ENCODE data around the gene NCF4.

Gene NCF4

DNA sequence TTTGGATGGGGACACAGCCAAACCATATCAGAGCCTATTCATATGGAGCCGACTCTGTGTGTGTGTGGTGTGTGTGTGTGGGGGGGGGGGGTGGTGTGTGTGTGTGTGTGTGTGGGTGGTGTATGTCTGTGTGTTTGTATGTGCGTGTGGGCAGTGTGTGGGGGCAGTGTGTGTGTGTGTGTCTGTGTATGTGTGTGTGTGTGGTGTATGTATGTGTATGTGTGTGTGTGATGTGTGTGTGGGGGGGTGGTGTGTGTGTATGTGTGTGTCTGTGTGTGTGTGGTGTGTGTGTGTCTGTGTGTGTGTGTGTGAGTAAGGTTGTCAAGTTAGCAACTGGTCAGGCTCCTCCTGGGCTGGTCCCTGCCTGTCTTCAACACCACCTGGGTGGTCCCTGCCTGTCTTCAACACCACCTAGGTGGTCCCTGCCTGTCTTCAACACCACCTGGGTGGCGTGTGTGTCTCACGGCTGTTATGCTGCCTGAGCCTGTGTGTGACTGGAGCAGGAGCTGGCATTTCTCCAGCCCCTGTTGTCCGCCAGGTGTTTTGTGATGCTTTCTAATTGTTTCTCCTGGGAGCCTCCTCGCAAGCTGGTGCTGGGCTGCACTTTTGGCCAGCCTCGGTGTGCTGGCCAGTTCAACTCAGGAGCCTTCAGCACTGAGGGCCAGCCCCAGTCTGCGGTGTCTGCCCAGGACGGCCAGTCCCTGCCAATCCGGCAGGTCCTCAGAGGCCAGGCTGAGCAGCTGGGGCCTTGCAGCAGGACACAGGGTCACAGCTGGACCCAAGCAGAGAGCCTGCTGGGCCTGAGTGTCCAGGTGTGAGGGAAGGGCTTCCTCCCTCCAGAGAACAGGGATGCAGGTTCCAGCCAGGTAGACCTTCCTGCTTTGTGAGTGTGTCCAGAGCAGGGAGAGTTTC, 22.4 kb upstream of the NCF4 start:
- no peak for DNase-seq

DNA sequence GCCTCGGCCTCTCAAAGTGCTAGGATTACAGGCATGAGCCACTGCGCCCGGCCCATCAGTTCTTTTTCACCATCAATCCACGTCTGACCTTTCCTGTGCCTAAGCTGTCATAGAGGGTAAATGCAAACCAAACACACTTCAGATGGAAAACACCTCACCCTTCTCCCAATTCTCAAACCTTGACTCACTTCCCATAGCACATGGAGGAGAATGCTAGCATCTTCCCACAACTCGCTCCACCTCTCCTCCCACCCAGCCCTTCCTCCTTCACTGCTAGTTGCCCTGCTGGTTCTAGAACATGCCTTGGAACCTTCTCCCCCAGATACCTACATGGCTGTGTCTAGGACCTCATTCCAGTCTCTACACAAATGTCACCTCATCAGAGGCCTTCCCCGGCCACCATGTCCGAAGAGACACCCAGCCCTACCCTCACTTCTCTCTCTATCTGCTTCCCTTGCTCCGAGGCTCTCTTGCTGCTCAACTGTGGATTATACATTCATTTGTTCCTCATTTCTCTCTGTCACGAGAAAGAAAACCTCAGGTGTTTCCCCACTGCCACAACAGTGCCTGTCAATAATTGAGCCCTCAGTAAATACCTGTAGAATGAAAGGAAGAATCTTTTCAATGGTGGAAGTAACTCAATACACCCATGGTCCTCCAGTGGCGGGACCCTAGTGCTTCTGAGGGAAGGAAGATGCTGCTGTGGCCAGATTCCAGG, 21.3 kb upstream of the NCF4 start:
- DNase-seq: no peak

DNA sequence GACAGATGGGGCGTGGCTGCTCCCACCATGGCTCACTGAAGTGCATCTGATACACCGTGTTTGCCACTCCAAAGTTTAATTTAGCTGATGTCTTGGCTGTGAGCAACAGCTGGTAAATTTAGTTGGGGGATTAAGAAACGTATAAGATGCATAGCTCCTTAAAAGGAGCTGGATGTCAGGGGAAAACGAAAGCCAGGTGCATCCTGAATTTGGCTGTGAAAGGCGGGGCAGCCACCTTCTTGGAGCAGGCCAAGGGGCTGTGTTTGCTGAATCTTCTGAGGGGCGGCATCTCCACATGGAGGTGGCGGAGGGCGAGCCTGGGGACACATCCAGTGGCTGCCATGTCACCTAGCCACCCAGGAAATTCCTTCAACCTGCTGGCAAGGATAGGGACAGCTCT, 20.7 kb upstream of the NCF4 start:
- no peak for DNase-seq

- DNase-seq: no peak
These were observed 14.5 kb upstream of the NCF4 start for GRCh38 chr22:36846271-36846670.

- no peak for DNase-seq
These were observed 13.9 kb upstream of the NCF4 start for GRCh38 chr22:36846949-36847348.

DNA sequence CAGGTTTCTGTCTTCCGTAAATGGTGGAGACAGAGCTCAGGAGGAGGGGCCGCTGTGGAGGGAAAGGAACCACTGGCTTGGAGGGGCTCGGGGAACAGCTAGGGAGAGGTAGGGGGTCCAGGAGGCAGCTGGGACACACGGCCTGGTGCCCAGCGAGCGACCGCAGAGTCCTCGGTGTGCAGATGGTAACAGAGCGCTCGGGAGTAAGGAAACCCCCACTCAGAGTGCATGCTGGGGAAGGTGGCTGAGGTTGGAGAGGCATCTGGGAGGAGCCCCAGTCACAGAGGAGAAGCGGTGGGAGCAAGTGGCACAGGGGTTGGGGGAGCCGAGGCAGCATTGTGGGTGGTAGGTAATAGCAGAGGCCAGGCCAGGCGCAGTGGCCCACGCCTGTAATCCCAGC, 10.8 kb upstream of the NCF4 start:
- DNase-seq: no peak

- DNase-seq: no peak
These were observed 10.1 kb upstream of the NCF4 start for GRCh38 chr22:36850682-36851081.

DNA sequence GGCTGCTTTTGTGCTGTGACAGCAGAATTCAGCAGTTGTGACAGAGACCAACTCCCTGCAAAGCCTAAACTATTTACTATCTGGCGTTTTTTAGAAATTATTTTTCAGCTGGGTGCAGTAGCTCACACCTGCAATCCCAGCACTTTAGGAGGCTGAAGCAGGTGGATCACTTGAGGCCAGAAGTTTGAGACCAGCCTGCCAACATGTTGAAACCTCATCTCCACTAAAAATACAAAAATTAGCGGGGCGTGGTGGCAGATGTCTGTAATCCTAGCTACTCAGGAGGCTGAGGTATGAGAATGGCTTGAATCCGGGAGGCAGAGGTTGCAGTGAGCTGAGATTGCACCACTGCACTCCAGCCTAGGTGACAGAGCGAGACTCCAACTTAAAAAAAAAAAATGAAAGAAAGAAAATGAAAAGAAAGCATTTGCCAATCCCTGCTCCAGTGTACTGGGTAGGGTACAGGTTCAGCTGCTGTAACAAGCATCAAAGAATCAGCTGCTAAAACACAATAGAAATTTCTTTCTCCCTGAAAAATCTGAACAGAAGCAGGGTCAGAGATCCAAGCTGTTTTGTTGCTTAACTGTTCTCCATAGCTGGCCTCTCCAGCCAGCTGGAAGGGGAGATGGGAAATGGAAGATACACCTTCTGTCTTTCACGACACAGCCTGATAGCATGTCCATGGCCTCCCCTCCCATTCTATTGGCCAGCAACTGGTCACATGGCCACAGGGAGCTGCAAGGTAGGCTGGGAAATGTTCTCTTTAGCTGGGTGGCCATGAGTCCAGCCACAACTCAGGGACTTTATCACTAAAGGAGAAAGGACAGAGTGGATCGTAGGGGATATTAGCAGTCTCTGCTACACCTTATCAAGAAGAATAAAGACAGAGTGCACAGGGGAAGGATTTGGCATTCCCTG, 8.5 kb upstream of the NCF4 start:
- no peak for DNase-seq

- peak; percentile 60 for DNase-seq
These were observed 7.3 kb upstream of the NCF4 start for GRCh38 chr22:36853407-36854099.

- no peak for DNase-seq
These were observed 5.3 kb upstream of the NCF4 start for GRCh38 chr22:36855478-36855877.

DNA sequence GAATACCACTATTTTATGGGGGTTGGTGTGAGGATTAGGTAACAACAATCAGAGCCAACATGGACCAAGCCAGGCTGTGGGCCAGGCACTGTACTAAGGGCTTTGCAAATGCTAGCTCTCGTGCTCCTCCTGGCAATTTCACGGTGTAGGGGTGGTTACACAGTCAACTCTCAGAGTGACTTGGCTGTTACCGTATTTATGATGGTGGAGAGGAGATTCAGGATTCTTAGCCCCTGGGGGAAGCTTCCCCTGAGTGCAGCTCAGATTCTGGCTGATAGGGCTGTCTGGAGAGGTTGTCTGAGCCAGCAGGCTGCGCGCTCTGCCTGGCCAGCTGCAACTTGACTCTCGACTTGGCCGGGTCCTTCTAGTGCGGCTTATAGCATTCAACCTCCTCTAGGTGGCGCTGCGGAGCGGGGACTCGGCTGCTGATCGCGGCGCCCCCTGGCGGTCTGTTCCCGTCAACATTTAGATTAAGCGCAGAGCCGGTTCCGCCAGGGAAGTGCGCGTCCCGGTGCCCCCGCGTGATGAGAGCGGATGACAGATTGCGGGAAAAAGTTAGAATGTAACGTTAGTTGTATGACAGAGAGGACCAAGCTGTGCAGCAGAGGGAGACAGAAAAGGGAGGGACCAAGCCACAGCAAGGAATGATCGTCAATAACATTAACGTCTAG, 4.5 kb upstream of the NCF4 start:
- DNase-seq: peak; percentile 72

GRCh38 chr22:36856792-36857135, 4.0 kb upstream of the NCF4 start:
- DNase-seq: no peak

- no peak for DNase-seq
These were observed 2.6 kb upstream of the NCF4 start for GRCh38 chr22:36858156-36858555.

- DNase-seq: peak; percentile 30
These were observed 1.8 kb upstream of the NCF4 start for GRCh38 chr22:36858966-36859365.

DNA sequence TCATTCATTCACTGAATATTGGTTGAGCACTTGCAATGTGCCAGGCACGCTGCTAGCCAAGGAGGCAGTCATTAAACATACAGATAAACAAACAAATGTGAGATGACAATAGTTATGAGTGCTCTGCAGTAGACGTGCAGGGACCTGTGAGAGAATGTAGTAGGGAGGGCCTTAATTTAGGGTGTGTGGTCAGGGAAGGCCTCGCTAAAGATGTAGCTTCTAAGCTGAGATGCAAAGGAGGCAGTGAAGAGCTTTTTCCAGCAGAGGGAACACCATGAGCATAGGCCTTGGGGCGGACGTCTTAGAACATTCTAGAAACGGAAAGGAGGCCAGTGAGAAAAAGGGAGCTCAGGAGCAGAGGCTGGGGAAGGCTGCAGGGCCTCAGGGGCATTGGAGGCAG, 789 bp upstream of the NCF4 start:
- DNase-seq: peak; percentile 12

DNA sequence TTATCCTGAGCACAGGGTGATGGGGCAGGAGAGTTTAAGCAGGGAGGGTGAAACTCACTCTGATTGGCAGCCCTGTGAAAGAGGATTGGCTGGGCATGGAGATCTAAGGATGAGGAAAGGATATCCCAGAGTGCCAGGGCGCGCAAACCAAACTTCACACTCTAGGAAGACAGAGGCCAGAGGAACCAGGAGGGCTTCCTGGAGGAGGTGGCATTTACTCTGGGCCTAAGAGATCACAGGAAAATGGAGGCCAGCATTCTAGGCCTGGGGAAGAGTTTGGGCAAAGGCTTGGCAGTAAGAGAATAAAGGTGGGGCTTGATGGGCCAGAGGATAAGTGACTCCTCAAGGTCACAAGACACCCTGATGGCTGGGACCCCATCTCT, 377 bp upstream of the NCF4 start:
- DNase-seq: no peak

- no peak for DNase-seq
These were observed 1.7 kb downstream of the NCF4 start for GRCh38 chr22:36862251-36863242.

DNA sequence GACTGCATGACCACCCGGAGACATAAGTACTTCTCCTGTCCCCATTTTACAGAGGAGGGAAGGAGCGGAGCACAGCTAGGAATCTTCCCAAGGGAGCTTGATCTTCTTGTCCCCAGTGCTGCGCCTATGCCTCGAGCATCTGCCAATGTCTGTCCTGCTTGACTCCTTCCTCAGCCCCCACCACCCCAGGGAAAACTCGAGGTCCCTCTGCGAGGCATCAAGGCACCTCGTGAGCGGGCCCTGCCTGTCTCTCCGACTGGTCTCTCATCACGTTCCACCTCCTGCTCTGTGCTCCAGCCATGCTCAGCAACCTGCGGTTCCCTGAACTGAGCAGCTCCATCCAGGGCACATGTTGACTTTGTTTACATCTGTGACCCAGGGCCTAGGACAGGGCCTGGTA, 2.5 kb downstream of the NCF4 start:
- no peak for DNase-seq

DNA sequence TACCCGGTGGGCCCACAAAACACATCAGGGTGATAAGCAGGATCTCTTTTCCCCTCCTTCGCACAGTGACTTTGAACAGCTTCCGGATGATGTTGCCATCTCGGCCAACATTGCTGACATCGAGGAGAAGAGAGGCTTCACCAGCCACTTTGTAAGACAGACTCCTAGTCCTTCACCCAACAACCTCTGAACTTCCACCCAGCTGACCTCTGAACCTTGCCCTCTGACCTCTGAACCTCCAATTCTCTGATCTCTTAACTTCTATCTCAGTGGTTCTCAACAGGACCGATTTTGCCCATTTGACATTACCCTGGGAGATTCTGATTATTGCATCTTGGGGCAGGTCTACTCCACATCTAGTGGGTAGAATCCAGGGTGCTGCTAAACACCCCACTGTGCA, 3.2 kb downstream of the NCF4 start:
- DNase-seq: no peak

DNA sequence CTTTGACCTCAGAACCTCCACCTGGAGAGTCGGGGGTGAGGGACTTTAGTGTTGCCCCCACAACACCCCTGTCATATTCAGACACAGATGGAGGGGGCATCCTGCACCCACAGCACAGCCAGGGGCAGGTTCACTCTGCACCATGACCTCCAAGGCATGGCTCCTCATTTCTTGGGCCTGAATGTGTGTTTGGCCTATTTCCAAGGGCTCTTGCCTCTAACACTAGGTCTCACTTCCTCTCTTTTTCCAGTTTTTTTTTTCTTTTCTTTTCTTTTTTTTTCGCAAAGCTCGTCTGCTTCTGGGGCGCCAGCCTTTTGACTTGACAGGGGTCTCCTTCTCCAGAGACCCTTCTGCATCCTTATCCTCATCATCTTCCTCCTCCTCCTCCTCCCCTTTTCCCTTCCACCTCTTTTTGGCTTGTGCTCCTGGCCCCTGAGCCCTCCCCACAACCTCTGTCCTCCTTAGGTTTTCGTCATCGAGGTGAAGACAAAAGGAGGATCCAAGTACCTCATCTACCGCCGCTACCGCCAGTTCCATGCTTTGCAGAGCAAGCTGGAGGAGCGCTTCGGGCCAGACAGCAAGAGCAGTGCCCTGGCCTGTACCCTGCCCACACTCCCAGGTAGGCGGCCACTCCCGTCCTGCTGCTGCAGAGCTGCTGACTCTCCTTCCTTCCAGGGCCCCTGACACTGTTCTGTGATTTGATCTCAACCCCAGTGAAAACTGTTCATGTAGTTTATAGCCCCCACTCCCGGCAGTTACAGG, 3.8 kb downstream of the NCF4 start:
- no peak for DNase-seq
